Activated gamma-delta T cell treated with Interleukin-2 at 50 U/mL for 16 hours (primary cell): Measurements from ENCODE around the gene YPEL1.
A peak's percentile ranks its signal among the peaks of the same experiment; 100 is the strongest.

Source experiments
- DNase-seq: peaks from one replicate; pipeline ENCODE4 v3.0.0-alpha.2; 2020

YPEL1 gene

GRCh38 chr22:21652547-21653545 is 82.7 kb downstream of the YPEL1 start:
- no peak for DNase-seq

DNA sequence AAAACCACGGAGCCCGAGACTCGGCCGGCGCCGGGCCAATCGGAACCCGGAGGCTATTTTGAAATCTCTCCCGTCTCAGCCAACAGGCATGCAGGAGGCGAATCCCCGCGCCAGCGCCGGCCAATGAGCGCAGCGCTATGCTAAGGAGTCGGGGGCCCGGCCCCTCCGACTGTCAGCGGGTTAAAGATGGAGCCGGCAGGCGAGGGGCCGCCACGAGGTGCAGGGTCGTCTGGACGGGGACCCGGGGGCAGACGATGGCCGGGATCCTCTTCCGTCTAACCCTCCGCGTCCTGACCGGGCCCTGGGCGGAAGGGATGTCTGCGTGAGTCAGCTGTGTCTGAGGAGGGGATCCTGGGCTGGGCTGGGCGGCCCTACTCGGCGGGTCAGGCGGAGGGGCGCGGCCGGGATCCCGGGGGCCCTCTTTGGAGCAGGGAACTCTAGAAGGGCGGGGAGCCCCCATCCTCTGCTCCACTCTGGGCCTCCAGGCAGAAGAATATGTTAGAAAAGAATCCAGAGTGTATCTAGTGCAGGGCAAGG is 83.5 kb downstream of the YPEL1 start:
- DNase-seq: peak; percentile 74

DNA sequence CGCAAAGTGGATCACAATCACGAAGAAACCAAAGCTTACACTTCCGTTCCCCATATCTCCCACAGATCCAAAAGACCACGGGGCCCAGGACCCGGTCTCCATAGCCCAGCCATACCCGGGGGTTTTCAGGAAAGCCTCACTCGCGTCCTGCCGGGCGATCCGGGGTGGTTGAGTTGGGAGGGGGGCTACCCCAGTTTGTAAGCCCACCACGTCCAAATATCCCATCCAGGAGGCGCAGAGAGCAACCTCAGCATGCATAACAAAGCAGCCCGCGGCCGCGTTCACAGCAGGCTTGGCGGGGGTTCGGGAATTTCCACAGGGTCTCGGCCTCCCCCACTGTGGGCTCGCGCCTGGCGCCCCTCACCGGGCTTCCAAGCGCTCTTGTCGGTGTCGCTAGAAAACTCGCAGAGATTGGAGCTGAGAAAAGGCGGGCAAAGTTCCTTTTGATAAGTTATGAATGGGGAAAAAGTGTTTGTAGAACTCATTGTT is 84.0 kb downstream of the YPEL1 start:
- DNase-seq: no peak

GRCh38 chr22:21650823-21651520 is 84.6 kb downstream of the YPEL1 start:
- DNase-seq: no peak

GRCh38 chr22:21650280-21650679 is 85.3 kb downstream of the YPEL1 start:
- no peak for DNase-seq
